TTC549 (cell line): ENCODE measurements around the gene SLC4A11.

ENCODE experiments used
- FAIRE-seq: peaks from 2 replicates; lab custom pipeline; 2012; peaks lifted over from hg19 to GRCh38; lab: Jason Lieb, UNC

SLC4A11 gene

GRCh38 chr20:3239026-3239866, at the start of gene SLC4A11:
SLC4A11 (minus strand) TSS chr20:3239190; CDS start chr20:3239137, 53 bp downstream.
- no peak for FAIRE-seq

GRCh38 chr20:3283222-3283820, 44.3 kb upstream of the SLC4A11 start:
- FAIRE-seq: no peak

GRCh38 chr20:3282271-3283221, 43.6 kb upstream of the SLC4A11 start:
- no peak for FAIRE-seq

GRCh38 chr20:3281437-3281836, 42.4 kb upstream of the SLC4A11 start:
- FAIRE-seq: no peak

- no peak for FAIRE-seq
Observed at GRCh38 chr20:3279761-3280160, 40.8 kb upstream of the SLC4A11 start.

- no peak for FAIRE-seq
Observed at GRCh38 chr20:3277686-3278465, 38.9 kb upstream of the SLC4A11 start.

GRCh38 chr20:3276680-3277015, 37.7 kb upstream of the SLC4A11 start:
- FAIRE-seq: no peak

GRCh38 chr20:3275966-3276679, 37.1 kb upstream of the SLC4A11 start:
- FAIRE-seq: no peak

- no peak for FAIRE-seq
Observed at GRCh38 chr20:3275064-3275935, 36.3 kb upstream of the SLC4A11 start.

GRCh38 chr20:3273371-3273770, 34.4 kb upstream of the SLC4A11 start:
- no peak for FAIRE-seq

- FAIRE-seq: no peak
Observed at GRCh38 chr20:3270051-3270450, 31.1 kb upstream of the SLC4A11 start.

- FAIRE-seq: no peak
Observed at GRCh38 chr20:3262566-3262965, 23.6 kb upstream of the SLC4A11 start.

GRCh38 chr20:3258429-3258828, 19.4 kb upstream of the SLC4A11 start:
- FAIRE-seq: no peak

GRCh38 chr20:3255728-3256127, 16.7 kb upstream of the SLC4A11 start:
- no peak for FAIRE-seq

- FAIRE-seq: no peak
Observed at GRCh38 chr20:3251806-3252205, 12.8 kb upstream of the SLC4A11 start.

- no peak for FAIRE-seq
Observed at GRCh38 chr20:3250091-3250504, 11.1 kb upstream of the SLC4A11 start.

GRCh38 chr20:3248993-3249347, 10.0 kb upstream of the SLC4A11 start:
- no peak for FAIRE-seq

- FAIRE-seq: no peak
Observed at GRCh38 chr20:3248167-3248992, 9.4 kb upstream of the SLC4A11 start.

- no peak for FAIRE-seq
Observed at GRCh38 chr20:3247638-3248037, 8.6 kb upstream of the SLC4A11 start.

GRCh38 chr20:3246682-3247081, 7.7 kb upstream of the SLC4A11 start:
- FAIRE-seq: no peak
